Measurements from ENCODE around the gene CDK5R2. TPM values are rescaled to one million over a fixed set of nuclear protein-coding genes. Genes with fewer than 3 reads are reported as not detected.
A peak's percentile ranks its signal among the peaks of the same experiment; 100 is the strongest.

CDK5R2 gene
- total RNA-seq, 2 experiments from 2014 or later = not detected

DNA sequence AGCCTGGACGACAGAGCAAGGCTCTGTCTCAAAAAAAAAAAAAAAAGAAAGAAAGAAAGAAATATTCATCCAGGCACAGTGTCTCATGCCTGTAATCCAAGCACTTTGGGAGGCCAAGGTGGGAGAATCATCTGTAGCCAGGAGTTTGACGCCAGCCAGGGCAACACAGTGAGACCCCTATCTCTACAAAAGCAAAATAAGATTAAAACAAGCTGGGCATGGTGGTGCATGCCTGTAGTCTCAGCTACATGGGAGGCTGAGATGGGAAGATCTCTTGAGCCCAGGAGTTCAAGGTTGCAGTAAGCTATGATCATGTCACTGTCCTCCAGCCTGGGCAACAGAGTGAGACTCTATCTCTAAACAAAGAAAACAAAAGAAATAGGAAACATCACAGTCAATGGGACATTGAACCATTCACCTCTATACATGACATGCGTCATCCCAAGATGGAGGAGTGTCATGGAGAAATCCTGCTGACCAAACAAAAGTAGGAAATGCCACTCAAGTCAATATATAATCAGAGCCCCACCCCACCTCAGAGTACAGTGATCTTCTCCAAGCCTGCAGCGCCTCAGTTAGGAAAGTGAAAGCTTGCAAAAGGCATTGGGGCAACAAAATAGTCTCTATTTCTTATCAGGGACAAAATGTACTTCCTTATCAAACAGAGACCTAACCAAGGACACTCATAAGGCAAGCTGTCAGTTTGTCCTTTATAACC is 15.8 kb downstream of the CDK5R2 start:
- POLR2A ChIA-PET = interaction anchor here (0.7 kb wide), 1 partner anchor 356 kb away, joined by 3 read pairs; no protein-coding TSS in a partner anchor
- no peak for DNase-seq
- H3K4me1 Mint-ChIP-seq = peaks cover 3% of the 10 kb centered on the region
- no peak for ATAC-seq (ENCODE audit: low read depth)
- peaks cover 1% of the 10 kb centered on the region for H3K36me3 Mint-ChIP-seq
- H3K9me3 Mint-ChIP-seq = no peaks in the 10 kb centered on the region
- peaks cover 63% of the 10 kb centered on the region for H3K27me3 Mint-ChIP-seq
- no peak overlapping the region for H3K27ac Mint-ChIP-seq
- no peak overlapping the region for H3K4me3 Mint-ChIP-seq

- POLR2A ChIA-PET = interaction anchor here (1.0 kb wide), 1 partner anchor 15 kb away, joined by 4 read pairs; no protein-coding TSS in a partner anchor
- Mint-ChIP-seq H3K27me3 (peaks cover 69% of the 10 kb centered on the region), H3K4me1 (peaks cover 13% of the 10 kb centered on the region), H3K36me3 (peaks cover 1% of the 10 kb centered on the region), H3K4me3 (peak overlapping the region; percentile 66), H3K9me3 (no peaks in the 10 kb centered on the region), H3K27ac (peak overlapping the region; percentile 61)
- peak; percentile 90 for ATAC-seq (ENCODE audit: low read depth)
- peak; percentile 90 for DNase-seq
Observed at GRCh38 chr2:218979846-218980734, 20.6 kb downstream of the CDK5R2 start.

GRCh38 chr2:218980735-218981389 is 21.4 kb downstream of the CDK5R2 start:
- no peaks in the 10 kb centered on the region for H3K9me3 Mint-ChIP-seq

DNA sequence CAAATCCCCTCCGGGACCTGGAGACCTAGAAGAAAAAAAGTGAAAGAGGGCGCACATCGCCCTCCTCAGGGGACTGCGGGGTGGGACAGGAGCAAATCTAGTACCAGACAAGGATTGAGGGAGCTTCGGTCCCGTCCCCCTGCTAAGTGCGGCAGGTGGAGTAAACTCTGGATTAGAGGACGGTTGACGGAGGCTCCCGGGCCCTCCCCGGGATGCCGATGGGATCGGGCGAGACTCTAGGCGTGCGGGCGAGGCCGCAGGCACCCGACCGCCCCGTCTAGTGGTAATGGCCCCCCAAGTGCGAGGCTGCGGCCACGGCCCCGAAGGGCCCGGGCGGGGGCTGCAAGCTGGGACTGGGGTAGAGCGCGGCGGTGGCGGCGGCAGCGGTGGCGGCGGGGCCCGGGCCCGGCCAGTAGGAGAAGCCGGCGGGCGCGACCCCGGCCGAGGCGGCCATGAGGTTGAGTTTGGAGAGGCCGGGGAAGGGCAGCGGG is 22.0 kb downstream of the CDK5R2 start:
- peaks cover 13% of the 10 kb centered on the region for H3K4me1 Mint-ChIP-seq
- DNase-seq (peak; percentile 53), ATAC-seq (ENCODE audit: low read depth) (no peak)
- peak overlapping the region; percentile 68 for H3K4me3 Mint-ChIP-seq
- no peaks in the 10 kb centered on the region for H3K9me3 Mint-ChIP-seq
- POLR2A ChIA-PET = no interaction called here
- H3K27ac Mint-ChIP-seq = peak overlapping the region; percentile 48
- H3K27me3 Mint-ChIP-seq = peaks cover 67% of the 10 kb centered on the region
- H3K36me3 Mint-ChIP-seq = peaks cover 1% of the 10 kb centered on the region

More at GRCh38 chr2:218980735-218981389, 21.4 kb downstream of the CDK5R2 start:
- POLR2A ChIA-PET = no interaction called here
- H3K27ac Mint-ChIP-seq = peak overlapping the region; percentile 48
- peak overlapping the region; percentile 68 for H3K4me3 Mint-ChIP-seq
- H3K27me3 Mint-ChIP-seq = peaks cover 67% of the 10 kb centered on the region
- ATAC-seq (ENCODE audit: low read depth) (no peak), DNase-seq (no peak)
- H3K4me1 Mint-ChIP-seq = peaks cover 13% of the 10 kb centered on the region
- peaks cover 1% of the 10 kb centered on the region for H3K36me3 Mint-ChIP-seq

DNA sequence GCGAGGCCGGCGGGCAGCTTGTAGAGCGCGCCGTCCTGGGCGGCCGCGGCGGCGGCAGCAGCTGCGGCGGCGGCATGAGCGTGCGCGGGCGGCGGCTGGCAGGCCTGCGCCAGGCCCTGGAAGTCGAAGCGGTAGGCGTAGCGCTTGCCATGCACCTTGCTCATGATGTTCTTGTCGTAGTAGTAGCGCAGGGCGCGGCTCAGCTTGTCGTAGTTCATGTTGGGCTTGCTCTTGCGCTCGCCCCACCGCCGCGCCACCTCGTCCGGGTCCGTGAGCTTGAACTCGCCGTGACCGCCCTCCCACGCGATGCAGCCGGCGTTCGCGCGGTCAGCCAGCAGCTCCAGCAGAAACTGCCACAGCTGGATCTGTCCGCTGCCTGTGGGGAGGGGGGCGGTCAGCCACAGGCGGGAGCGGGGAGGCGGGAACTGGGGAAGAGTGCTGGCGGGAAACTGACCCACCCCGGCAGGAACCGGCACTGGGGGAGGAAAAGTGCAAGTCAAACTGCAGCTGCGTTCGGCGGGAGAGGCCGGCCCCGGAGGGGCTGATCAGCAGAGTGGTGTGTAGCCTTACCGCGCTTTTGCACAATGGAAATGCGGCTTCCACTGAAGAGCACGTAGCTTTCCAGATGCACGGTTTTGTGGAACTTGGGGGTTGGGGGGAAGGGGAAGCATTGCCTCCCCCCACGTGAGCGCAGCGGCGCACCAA is 22.6 kb downstream of the CDK5R2 start:
- H3K27ac Mint-ChIP-seq = no peak overlapping the region
- H3K9me3 Mint-ChIP-seq = no peaks in the 10 kb centered on the region
- H3K4me1 Mint-ChIP-seq = peaks cover 13% of the 10 kb centered on the region
- peak overlapping the region; percentile 37 for H3K4me3 Mint-ChIP-seq
- ATAC-seq (ENCODE audit: low read depth) = no peak
- H3K36me3 Mint-ChIP-seq = peaks cover 1% of the 10 kb centered on the region
- POLR2A ChIA-PET = no interaction called here
- peak; percentile 51 for DNase-seq
- peaks cover 67% of the 10 kb centered on the region for H3K27me3 Mint-ChIP-seq

DNA sequence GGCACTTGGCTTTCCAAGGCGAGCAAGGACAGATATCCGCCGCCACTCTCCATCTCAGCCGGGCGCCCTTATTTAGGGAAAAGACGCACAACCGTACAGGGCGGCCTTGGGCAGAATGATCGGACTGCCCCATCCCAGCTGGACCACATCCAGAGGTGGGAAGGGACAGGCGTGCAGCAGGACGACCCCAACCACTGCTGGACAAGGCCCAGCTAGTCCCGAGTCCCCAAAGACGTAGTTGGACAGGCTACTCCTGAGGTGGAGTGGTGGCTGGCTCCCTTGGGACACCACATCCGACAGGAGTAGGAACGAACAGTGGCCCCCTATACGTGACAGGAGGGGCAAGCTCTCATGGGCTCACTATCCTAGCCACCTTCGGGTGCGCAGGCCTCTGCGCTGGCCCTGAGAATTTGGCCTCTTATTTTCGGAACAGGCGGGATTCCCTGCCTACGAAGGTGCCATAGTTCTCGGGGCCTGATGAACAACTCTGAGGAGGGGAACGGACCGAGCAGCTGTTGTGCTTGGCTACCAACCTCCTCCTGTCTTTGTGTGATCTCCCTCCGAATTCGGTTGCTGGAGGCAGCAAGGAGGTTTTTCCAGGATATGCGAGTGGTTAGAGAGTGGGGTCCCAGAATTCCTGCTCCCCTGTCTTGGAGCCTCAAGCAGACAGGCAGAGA is 23.3 kb downstream of the CDK5R2 start:
- Mint-ChIP-seq H3K9me3 (no peaks in the 10 kb centered on the region), H3K4me3 (peak overlapping the region; percentile 37), H3K36me3 (peaks cover 1% of the 10 kb centered on the region), H3K27ac (no peak overlapping the region), H3K27me3 (peaks cover 70% of the 10 kb centered on the region), H3K4me1 (peaks cover 13% of the 10 kb centered on the region)
- POLR2A ChIA-PET = no interaction called here
- ATAC-seq (ENCODE audit: low read depth) (no peak), DNase-seq (no peak)

- Mint-ChIP-seq H3K4me3 (no peak overlapping the region), H3K9me3 (no peaks in the 10 kb centered on the region), H3K27me3 (peaks cover 72% of the 10 kb centered on the region), H3K36me3 (peaks cover 1% of the 10 kb centered on the region), H3K4me1 (peaks cover 13% of the 10 kb centered on the region), H3K27ac (no peak overlapping the region)
- POLR2A ChIA-PET = no interaction called here
- ATAC-seq (ENCODE audit: low read depth) = no peak
- no peak for DNase-seq
Observed at GRCh38 chr2:218983263-218983933, 23.9 kb downstream of the CDK5R2 start.

- Mint-ChIP-seq H3K27ac (no peak overlapping the region), H3K27me3 (peaks cover 75% of the 10 kb centered on the region), H3K9me3 (no peaks in the 10 kb centered on the region), H3K36me3 (peaks cover 1% of the 10 kb centered on the region), H3K4me1 (peaks cover 13% of the 10 kb centered on the region), H3K4me3 (no peak overlapping the region)
- DNase-seq (no peak), ATAC-seq (ENCODE audit: low read depth) (no peak)
- POLR2A ChIA-PET = no interaction called here
Observed at GRCh38 chr2:218983934-218984238, 24.4 kb downstream of the CDK5R2 start.

DNA sequence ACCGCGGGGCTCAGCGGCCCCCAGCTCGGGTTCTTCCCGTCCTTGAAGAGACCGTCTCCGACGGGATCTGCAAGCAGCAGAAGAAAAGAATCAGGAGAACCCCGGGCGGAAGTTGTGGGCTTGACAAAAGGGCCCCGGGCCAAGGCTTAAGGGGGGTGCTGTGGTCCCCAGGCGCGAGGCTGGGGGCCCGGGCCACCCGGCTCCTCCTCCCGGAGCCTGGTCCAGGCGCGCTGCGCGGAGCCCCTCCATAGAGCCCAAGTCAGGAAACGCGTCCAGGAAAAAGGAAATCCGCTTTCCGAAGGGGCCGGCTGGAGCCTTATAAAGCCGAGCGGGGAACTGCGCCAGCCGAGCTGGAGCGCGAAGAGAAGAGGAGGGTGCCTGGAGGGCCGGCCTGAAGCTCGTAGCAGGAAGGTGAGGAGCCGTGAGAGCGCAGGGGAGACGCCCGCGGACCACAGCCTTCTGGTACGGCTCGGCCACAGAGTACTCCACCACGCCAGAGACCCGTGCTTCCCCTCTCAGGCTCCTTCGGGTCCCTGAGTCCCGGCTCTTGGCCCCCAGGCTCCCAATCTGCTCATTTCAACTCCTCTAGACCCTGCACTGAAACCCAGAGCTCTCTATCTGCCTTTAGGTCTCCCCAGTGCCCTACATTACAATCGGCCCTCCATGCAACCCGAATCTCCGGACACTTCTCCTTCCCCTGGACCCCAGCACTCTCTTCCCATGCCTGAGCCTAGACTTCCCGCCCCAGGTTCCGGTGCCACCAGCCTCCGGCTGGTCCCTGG is 25.0 kb downstream of the CDK5R2 start:
- H3K27ac Mint-ChIP-seq = no peak overlapping the region
- DNase-seq (no peak), ATAC-seq (ENCODE audit: low read depth) (no peak)
- H3K4me1 Mint-ChIP-seq = peaks cover 13% of the 10 kb centered on the region
- POLR2A ChIA-PET = no interaction called here
- peaks cover 1% of the 10 kb centered on the region for H3K36me3 Mint-ChIP-seq
- no peaks in the 10 kb centered on the region for H3K9me3 Mint-ChIP-seq
- H3K27me3 Mint-ChIP-seq = peaks cover 79% of the 10 kb centered on the region
- peak overlapping the region; percentile 37 for H3K4me3 Mint-ChIP-seq

DNA sequence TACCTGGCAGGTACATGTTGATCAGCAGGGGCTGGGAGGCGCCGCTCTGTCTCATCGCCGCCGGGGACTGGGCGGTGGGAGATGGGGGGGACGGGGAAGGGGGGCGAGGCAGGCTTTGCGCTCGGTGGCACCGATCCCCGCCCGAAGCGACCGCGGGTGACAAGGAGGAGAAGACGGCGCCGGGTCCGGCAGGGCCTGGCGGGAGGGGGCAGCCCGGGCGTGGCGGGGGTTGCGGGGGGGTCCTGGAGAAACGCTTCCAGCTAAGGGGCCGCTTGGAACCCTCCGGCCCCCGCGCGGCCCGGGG is 25.5 kb downstream of the CDK5R2 start, which contains the start of gene FEV:
TSS of gene FEV (minus strand) at position 164 of the 304 bp plus-strand sequence. CDS start at position 55, 109 bp downstream.
- POLR2A ChIA-PET = no interaction called here
- Mint-ChIP-seq H3K36me3 (peaks cover 1% of the 10 kb centered on the region), H3K27ac (no peak within 1 kb of the TSS), H3K27me3 (peaks cover 80% of the 10 kb centered on the region), H3K9me3 (no peaks in the 10 kb centered on the region), H3K4me3 (peak within 1 kb of the TSS; percentile 37), H3K4me1 (peaks cover 13% of the 10 kb centered on the region)
- DNase-seq (no peak), ATAC-seq (ENCODE audit: low read depth) (no peak)

DNA sequence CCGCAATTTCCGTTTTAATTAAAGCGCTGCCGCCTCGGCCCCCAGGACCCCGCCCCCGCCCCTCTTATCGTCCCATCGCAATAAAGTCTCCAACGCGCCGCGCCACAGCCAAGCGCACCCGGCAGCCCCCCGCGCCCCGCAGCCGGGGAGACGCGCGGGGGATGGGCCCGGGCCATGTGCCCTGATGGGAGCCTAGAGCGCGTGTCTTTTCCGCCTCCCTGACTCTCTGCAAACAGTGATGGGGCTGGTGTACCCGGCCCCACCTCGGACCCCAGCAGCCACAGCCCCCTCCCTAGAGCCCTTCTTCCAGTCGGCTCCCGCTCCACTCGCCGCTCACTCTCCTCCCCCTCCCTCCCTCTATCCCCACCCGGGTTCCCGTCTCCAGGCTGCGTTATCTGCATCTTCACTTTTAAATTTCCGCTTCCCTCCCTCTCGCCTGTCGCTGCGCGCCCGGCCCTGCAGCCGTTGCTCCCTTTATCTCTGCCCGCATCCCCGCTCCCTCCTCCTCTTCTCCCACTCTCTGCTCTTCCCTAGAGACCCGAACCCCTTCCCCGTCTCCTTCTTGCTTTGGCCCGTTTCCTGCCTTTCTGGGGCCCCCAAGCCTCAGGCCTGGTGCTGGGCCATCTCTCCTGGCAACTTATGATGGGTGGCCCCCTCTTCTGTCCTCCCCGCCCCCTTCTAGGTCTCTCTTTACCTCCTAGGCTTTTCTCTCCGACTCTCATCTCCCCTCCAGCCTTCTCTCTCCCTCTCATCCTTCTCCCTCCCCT is 26.0 kb downstream of the CDK5R2 start:
- DNase-seq = no peak
- no peaks in the 10 kb centered on the region for H3K36me3 Mint-ChIP-seq
- H3K27ac Mint-ChIP-seq = no peak overlapping the region
- peaks cover 10% of the 10 kb centered on the region for H3K4me1 Mint-ChIP-seq
- H3K9me3 Mint-ChIP-seq = no peaks in the 10 kb centered on the region
- H3K4me3 Mint-ChIP-seq = no peak overlapping the region
- ATAC-seq (ENCODE audit: low read depth) = no peak
- POLR2A ChIA-PET = no interaction called here
- peaks cover 81% of the 10 kb centered on the region for H3K27me3 Mint-ChIP-seq
